GM12878 (cell line): ENCODE results near the gene MGAT2. TPM values are rescaled to one million over a fixed set of nuclear protein-coding genes. Genes with fewer than 3 reads are reported as not detected.
"Not testable (repeated sequence)": the region's sequence is repeated elsewhere in the genome, so short reads cannot be mapped to it uniquely, and the experiment has no call there.

Experiments
- ATAC-seq: fragments of 200-7000 bp; cut with Tn5 transposase; 3 replicates; pipeline ENCODE4 v1.9.1; 2020; ENCODE audit warnings: mild to moderate bottlenecking, moderate library complexity
- BruUV-seq: library from RNA; stranded (reverse); fragments of 400-500 nt; replicated peaks from 2 replicates; lab custom pipeline; 2021; lab: Mats Ljungman, UMichigan
- CTCF ChIA-PET: fragments of 300-600 bp; sonication (Branson Sonifier 250); formaldehyde crosslinking; extraction: SDS; loops from one replicate; lab custom pipeline; 2021; ENCODE audit warnings: inconsistent platforms; lab: Yijun Ruan, JAX
- POLR2A ChIA-PET: fragments of 350-600 bp; formaldehyde crosslinking; extraction: SDS; loops from one replicate; lab custom pipeline; 2021; ENCODE audit warnings: inconsistent platforms; lab: Charles Lee
- RAD21 ChIA-PET: fragments of 300-600 bp; sonication (Branson Sonifier 250); formaldehyde crosslinking; loops from one replicate; lab custom pipeline; 2023; ENCODE audit warnings: antibody characterized with exemption; ENCODE audit not compliant: unreplicated experiment; lab: Charles Lee
- SMC1A ChIA-PET: fragments of 300-600 bp; sonication (Branson Sonifier 250); formaldehyde crosslinking; loops from one replicate; lab custom pipeline; 2023; ENCODE audit not compliant: unreplicated experiment, uncharacterized antibody; lab: Charles Lee
- DNase-seq: peaks from one replicate; pipeline ENCODE4 v3.0.0-alpha.2; 2011; ENCODE audit warnings: low read depth, low spot score
- FAIRE-seq: peaks from 3 replicates; lab custom pipeline; 2011; peaks lifted over from hg19 to GRCh38; lab: Jason Lieb, UNC
- H2AFZ ChIP-seq: 2 replicates; pipeline ENCODE4 v1.6.0; 2011; ENCODE audit warnings: low read depth, low read length, control low read depth; ENCODE audit not compliant: control insufficient read depth
- H3K27ac ChIP-seq: 2 replicates; pipeline ENCODE4 v1.5.1; 2011; ENCODE audit warnings: control low read depth; ENCODE audit not compliant: control insufficient read depth, insufficient read depth
- H3K27me3 ChIP-seq, 2 experiments: replicated peaks in 1 of 2; 2 replicates each; pipeline versions ENCODE4 v1.6.0 to v1.6.1; 2011; ENCODE audit warnings: low read length in 1 of 2; ENCODE audit not compliant: control insufficient read depth in 2 of 2, insufficient read depth in 2 of 2
- H3K36me3 ChIP-seq, 2 experiments: 2 replicates each; pipeline ENCODE4 v1.5.1; 2011; ENCODE audit warnings: low read length in 1 of 2; ENCODE audit not compliant: control insufficient read depth in 2 of 2, insufficient read depth in 2 of 2
- H3K4me1 ChIP-seq: 2 replicates; pipeline ENCODE4 v1.6.1; 2011; ENCODE audit warnings: mild to moderate bottlenecking, low read length, moderate library complexity, mixed read lengths; ENCODE audit not compliant: control insufficient read depth, insufficient read depth
- H3K4me2 ChIP-seq: 2 replicates; pipeline ENCODE4 v1.6.0; 2011; ENCODE audit warnings: control low read depth; ENCODE audit not compliant: control insufficient read depth, insufficient read depth
- H3K4me3 ChIP-seq: fragments of 200-600 bp; sonication (generic); 2 replicates; pipeline ENCODE4 v1.5.1; 2016
- H3K79me2 ChIP-seq: 2 replicates; pipeline ENCODE4 v1.6.0; 2011; ENCODE audit warnings: low read length; ENCODE audit not compliant: control insufficient read depth, insufficient read depth
- H3K9ac ChIP-seq: 2 replicates; pipeline ENCODE4 v1.8.0; 2011; ENCODE audit warnings: low read length, control low read depth, mixed read lengths; ENCODE audit not compliant: control insufficient read depth, insufficient read depth
- H3K9me3 ChIP-seq: replicated peaks from 3 replicates; pipeline ENCODE4 v1.5.1; 2011; ENCODE audit warnings: mild to moderate bottlenecking, low read length; ENCODE audit not compliant: control insufficient read depth, insufficient read depth
- H4K20me1 ChIP-seq: 2 replicates; pipeline ENCODE4 v1.6.0; 2011; ENCODE audit not compliant: control insufficient read depth, insufficient read depth
- ASH2L ChIP-seq: fragments of 300-600, 200-600 bp; sonication (generic); IDR thresholded peaks from 2 replicates; pipeline ENCODE4 v1.6.1; 2017; ENCODE audit warnings: low read depth, mild to moderate bottlenecking, borderline replicate concordance
- ETV6 ChIP-seq, 2 experiments: fragments of 450-650 bp in 1 of 2; IDR thresholded peaks in 1 of 2; conservative IDR thresholded peaks in 1 of 2; 2 replicates each; pipeline ENCODE4 v1.6.1; 2014; ENCODE audit warnings: antibody characterized with exemption in 1 of 2, borderline replicate concordance in 1 of 2, low read depth in 1 of 2, mild to moderate bottlenecking in 1 of 2, moderate library complexity in 1 of 2
- FOS ChIP-seq: IDR thresholded peaks from 3 replicates; pipeline ENCODE4 v1.6.1; 2011; ENCODE audit warnings: borderline replicate concordance; ENCODE audit not compliant: insufficient read length; ENCODE audit errors: extremely low read depth
- MTA2 ChIP-seq: fragments of 450-650 bp; IDR thresholded peaks from 2 replicates; pipeline ENCODE4 v1.6.1; 2016; ENCODE audit warnings: low read depth, mild to moderate bottlenecking, moderate library complexity
- NR2F1 ChIP-seq: fragments of 450-650 bp; conservative IDR thresholded peaks from 2 replicates; pipeline ENCODE4 v1.6.1; 2017; ENCODE audit warnings: mild to moderate bottlenecking
- PAX5 ChIP-seq: IDR thresholded peaks from 2 replicates; pipeline ENCODE4 v1.6.1; 2011; ENCODE audit warnings: low read depth, low read length, borderline replicate concordance
- PBX3 ChIP-seq: IDR thresholded peaks from 2 replicates; pipeline ENCODE4 v1.6.1; 2011; ENCODE audit warnings: mild to moderate bottlenecking, low read depth, low read length, moderate library complexity; ENCODE audit not compliant: insufficient replicate concordance
- POLR2A ChIP-seq: IDR thresholded peaks from 2 replicates; pipeline ENCODE4 v1.6.1; 2011; ENCODE audit warnings: low read depth, mild to moderate bottlenecking, low read length
- RFX5 ChIP-seq: IDR thresholded peaks from 2 replicates; pipeline ENCODE4 v1.6.1; 2011; ENCODE audit warnings: low read depth, low read length, improper control_type of control experiment
- RUNX3 ChIP-seq: IDR thresholded peaks from 2 replicates; pipeline ENCODE4 v1.6.1; 2012; ENCODE audit warnings: low read length, inconsistent platforms
- SP1 ChIP-seq: IDR thresholded peaks from one replicate; pipeline ENCODE4 v1.6.1; 2011; ENCODE audit warnings: low read depth, low read length
- SPI1 ChIP-seq: IDR thresholded peaks from 2 replicates; pipeline ENCODE4 v1.6.1; 2011; ENCODE audit warnings: low read depth, mild to moderate bottlenecking, low read length, moderate library complexity, borderline replicate concordance; ENCODE audit not compliant: insufficient read depth
- TCF7 ChIP-seq: IDR thresholded peaks from 2 replicates; pipeline ENCODE4 v1.6.1; 2014; ENCODE audit warnings: antibody characterized with exemption, borderline replicate concordance
- WGBS: methylation state at CpG from one replicate; pipeline ENCODE4 v1.1.6; 2016; ENCODE audit warnings: low lambda C conversion rate; ENCODE audit not compliant: insufficient replicate concordance, insufficient coverage; ENCODE audit errors: missing lambda C conversion rate; 5-methylcytosine and 5-hydroxymethylcytosine counted together
- in situ Hi-C: fragments of 300-500 bp; cut with MboI; formaldehyde crosslinking; loops from 9 replicates; pipeline ENCODE4 v1.14.3; 2018; ENCODE audit warnings: mixed read lengths
- intact Hi-C: fragments of 100-400 bp; cut with micrococcal nuclease; formaldehyde crosslinking; loops from one replicate; pipeline ENCODE4 v1.14.2; 2022; ENCODE audit not compliant: unreplicated experiment
- polyA plus RNA-seq, 11 experiments: library from polyadenylated mRNA; depleted of rRNA in 4 of 11; unstranded in 6 of 11; stranded (reverse) in 5 of 11; fragments of >200 nt; fragmentation: Nextera tagmentation in 4 of 11; fragmentation: Illumina TruSeq in 1 of 11; extraction: Ambion mirVana in 4 of 11; extraction: Trizol in 1 of 11; gene quantifications; 1 replicate in 1 of 11; 2 replicates in 10 of 11; pipeline versions ENCODE4 v1.2.1 to v1.2.3, GENCODE V29; 2011 to 2016; ENCODE audit warnings: inconsistent platforms in 2 of 11, missing spikeins in 2 of 11, low read depth in 1 of 11
- total RNA-seq, 4 experiments: library from RNA; depleted of rRNA in 3 of 4; stranded (reverse); fragments of >200 nt in 3 of 4; fragmentation: Illumina TruSeq in 1 of 4; extraction: Trizol in 1 of 4; gene quantifications; 2 replicates each; pipeline versions ENCODE4 v1.2.1 to v1.2.3, GENCODE V29; 2013 to 2021

Gene MGAT2
- total and polyA plus RNA-seq, 10 of the 15 experiments (the other 5 are each of a cell fraction or from before 2014, with no cell fraction given): 0.03 to 51.8 (median 38.0) TPM; not detected in 1

GRCh38 chr14:49654511-49654910 lies 33.9 kb downstream of the MGAT2 start:
- BruUV-seq: no TSS peak
- Histone ChIP-seq H3K27me3 (no peaks in the 10 kb centered on the region), H3K9ac (no peak overlapping the region), H3K4me3 (no peak overlapping the region), H3K4me2 (no peak overlapping the region), H2AFZ (no peak overlapping the region), H3K27ac (no peak overlapping the region), H3K4me1 (no peaks in the 10 kb centered on the region), H3K79me2 (no peaks in the 10 kb centered on the region), H3K36me3 (peaks cover 1 to 2% of the 10 kb centered on the region in 2 experiments; a peak in 1 of 4 replicates), H3K9me3 (no peaks in the 10 kb centered on the region), H4K20me1 (no peaks in the 10 kb centered on the region)
- ChIA-PET CTCF (interaction anchor here (0.9 kb wide), 1 partner anchor 116 kb away, joined by 3 read pairs; no protein-coding TSS in a partner anchor), POLR2A (no interaction called here), SMC1A (interaction anchor here (1.4 kb wide), 1 partner anchor 16 kb away, joined by 3 read pairs; no protein-coding TSS in a partner anchor), RAD21 (no interaction called here)
- in situ Hi-C loops (no loop called here), intact Hi-C loops (no loop called here)
- no peak for ATAC-seq
- TF ChIP-seq RUNX3 (no peak), NR2F1 (no peak), SP1 (no peak), POLR2A (no peak), ETV6 (conservative IDR thresholded peaks at IDR 0.05 in 1 of 2, IDR thresholded peaks at IDR 0.05 in 1 of 2; ENCODE audit: borderline replicate concordance in 1 of 2, low read depth in 1 of 2) (no peak), RFX5 (no peak), MTA2 (no peak), FOS (no peak), SPI1 (no peak), PAX5 (no peak), PBX3 (no peak), ASH2L (no peak), TCF7 (no peak)
- WGBS: 95% methylated on average over 3 of the region's 3 CpGs
- no peak for DNase-seq
- no peak for FAIRE-seq

GRCh38 chr14:49657500-49657899 lies 36.9 kb downstream of the MGAT2 start:
- H3K9ac ChIP-seq, H3K27me3 ChIP-seq, FAIRE-seq, BruUV-seq, DNase-seq, H3K36me3 ChIP-seq, H3K4me2 ChIP-seq, intact Hi-C loops, SMC1A ChIA-PET, CTCF ChIA-PET, H3K4me3 ChIP-seq, ATAC-seq, H3K79me2 ChIP-seq, in situ Hi-C loops, H4K20me1 ChIP-seq, RAD21 ChIA-PET, H3K27ac ChIP-seq, H3K9me3 ChIP-seq, H2AFZ ChIP-seq, H3K4me1 ChIP-seq: not testable (repeated sequence)
- POLR2A ChIA-PET: interaction anchor here (0.7 kb wide), 1 partner anchor 34 kb away, joined by 5 read pairs; no protein-coding TSS in a partner anchor
- WGBS: over 99% methylated on average over 6 of the region's 6 CpGs
